HCT116 (cell line): ENCODE data around the gene ANAPC2. TPM values are rescaled to one million over a fixed set of nuclear protein-coding genes. Genes with fewer than 3 reads are reported as not detected.

Source experiments
- ATAC-seq: fragments of 200-7000 bp; cut with Tn5 transposase; 2 replicates; pipeline ENCODE4 v1.9.1; 2020; ENCODE audit warnings: mild to moderate bottlenecking, moderate library complexity
- BruUV-seq: library from RNA; stranded (reverse); fragments of 400-500 nt; replicated peaks from 2 replicates; lab custom pipeline; 2021; lab: Mats Ljungman, UMichigan
- CTCF ChIA-PET: fragments of 300-600 bp; sonication (Branson Sonifier 250); formaldehyde crosslinking; loops from one replicate; lab custom pipeline; 2021; ENCODE audit warnings: antibody characterized with exemption; lab: Charles Lee
- POLR2A ChIA-PET: fragments of 300-600, 350-600 bp; sonication (Branson Sonifier 250); formaldehyde crosslinking; loops from one replicate; lab custom pipeline; 2021; ENCODE audit warnings: antibody characterized with exemption; lab: Charles Lee
- RAD21 ChIA-PET, 2 experiments: fragments of 300-600 bp; sonication (Branson Sonifier 250); formaldehyde crosslinking; loops; one replicate each; lab custom pipeline; 2023; ENCODE audit warnings: low total read pairs in 2 of 2; ENCODE audit not compliant: uncharacterized antibody in 2 of 2, unreplicated experiment in 2 of 2, low non-redundant PET in 1 of 2; lab: Charles Lee
- DNase-seq: peaks from one replicate; pipeline ENCODE4 v3.0.0-alpha.2; 2010; ENCODE audit warnings: low read depth, low spot score
- H2AFZ ChIP-seq: fragments of 200-600 bp; shearing (Covaris generic), sonication (generic); 2 replicates; pipeline ENCODE4 v1.6.1; 2017; ENCODE audit warnings: low read depth, mixed run types, mixed read lengths, antibody characterized with exemption, low read length; ENCODE audit not compliant: poor library complexity, severe bottlenecking
- H3K27ac ChIP-seq: 2 replicates; pipeline ENCODE4 v1.5.1; 2012; ENCODE audit warnings: low read depth, low read length
- H3K27me3 ChIP-seq: fragments of 200-600 bp; sonication (generic); 2 replicates; pipeline ENCODE4 v1.6.1; 2016; ENCODE audit warnings: mixed run types, low read length, mixed read lengths; ENCODE audit not compliant: insufficient read depth
- H3K36me3 ChIP-seq, 2 experiments: fragments of 200-500 bp in 1 of 2; fragments of 200-600 bp in 1 of 2; sonication (Bioruptor generic) in 1 of 2; sonication (generic) in 1 of 2; 2 replicates each; pipeline versions ENCODE4 v1.5.1 to v1.6.1; 2014 to 2016; ENCODE audit warnings: low read length in 2 of 2, inconsistent platforms in 1 of 2, mixed read lengths in 1 of 2, mixed run types in 1 of 2; ENCODE audit not compliant: insufficient read depth in 2 of 2, control insufficient read depth in 1 of 2
- H3K4me1 ChIP-seq, 2 experiments: fragments of 200-600 bp in 1 of 2; sonication (generic) in 1 of 2; 2 replicates each; pipeline versions ENCODE4 v1.5.1 to v1.6.1; 2012 to 2017; ENCODE audit warnings: low read length in 2 of 2, inconsistent platforms in 1 of 2, mild to moderate bottlenecking in 1 of 2, mixed read lengths in 1 of 2, mixed run types in 1 of 2, moderate library complexity in 1 of 2; ENCODE audit not compliant: insufficient read depth in 2 of 2, control insufficient read depth in 1 of 2
- H3K4me2 ChIP-seq: fragments of 200-600 bp; sonication (generic); 2 replicates; pipeline ENCODE4 v1.6.1; 2017; ENCODE audit warnings: mixed run types, low read length, mixed read lengths
- H3K4me3 ChIP-seq, 2 experiments: fragments of 200-600 bp in 1 of 2; sonication (generic) in 1 of 2; replicated peaks in 1 of 2; 2 replicates each; pipeline ENCODE4 v1.5.1; 2011 to 2016; ENCODE audit warnings: low read length in 2 of 2, control low read depth in 1 of 2, low read depth in 1 of 2, mild to moderate bottlenecking in 1 of 2, mixed read lengths in 1 of 2, mixed run types in 1 of 2
- H3K79me2 ChIP-seq: fragments of 200-600 bp; sonication (generic); 2 replicates; pipeline ENCODE4 v1.6.1; 2017; ENCODE audit warnings: mild to moderate bottlenecking, mixed run types, low read length, moderate library complexity, mixed read lengths; ENCODE audit not compliant: insufficient read depth
- H3K9ac ChIP-seq: fragments of 200-600 bp; sonication (generic); 2 replicates; pipeline ENCODE4 v1.6.1; 2016; ENCODE audit warnings: low read length, mixed read lengths
- H3K9me2 ChIP-seq: fragments of 200-600 bp; sonication (generic), shearing (Covaris generic); 2 replicates; pipeline ENCODE4 v1.6.1; 2017; ENCODE audit warnings: mixed run types, mild to moderate bottlenecking, moderate library complexity; ENCODE audit not compliant: insufficient read depth
- H3K9me3 ChIP-seq, 2 experiments: fragments of 200-500 bp in 1 of 2; fragments of 200-600 bp in 1 of 2; sonication (Bioruptor generic) in 1 of 2; sonication (generic) in 1 of 2; 2 replicates each; pipeline ENCODE4 v1.6.1; 2014 to 2017; ENCODE audit warnings: low read length in 2 of 2, mixed read lengths in 2 of 2, inconsistent platforms in 1 of 2, low read depth in 1 of 2, mild to moderate bottlenecking in 1 of 2, mixed run types in 1 of 2, moderate library complexity in 1 of 2; ENCODE audit not compliant: control insufficient read depth in 1 of 2, insufficient read depth in 1 of 2
- H4K20me1 ChIP-seq: fragments of 200-600 bp; sonication (generic), shearing (Covaris generic); 2 replicates; pipeline ENCODE4 v1.6.1; 2017; ENCODE audit warnings: mixed run types, mild to moderate bottlenecking, moderate library complexity; ENCODE audit not compliant: insufficient read depth
- ATF3 ChIP-seq: IDR thresholded peaks from 2 replicates; pipeline ENCODE4 v1.6.1; 2012
- CBX3 ChIP-seq: IDR thresholded peaks from 2 replicates; pipeline ENCODE4 v1.6.1; 2012; ENCODE audit warnings: low read depth
- CEBPB ChIP-seq: IDR thresholded peaks from 2 replicates; pipeline ENCODE4 v1.6.1; 2012; ENCODE audit warnings: low read depth
- EGR1 ChIP-seq: IDR thresholded peaks from 2 replicates; pipeline ENCODE4 v1.6.1; 2012; ENCODE audit warnings: low read depth
- ELF1 ChIP-seq: IDR thresholded peaks from 2 replicates; pipeline ENCODE4 v1.6.1; 2012; ENCODE audit warnings: low read depth, borderline replicate concordance
- EZH2 ChIP-seq: fragments of 200-600 bp; sonication (generic); IDR thresholded peaks from 2 replicates; pipeline ENCODE4 v1.6.1; 2017; ENCODE audit warnings: antibody characterized with exemption, mixed run types
- EZH2phosphoT487 ChIP-seq: fragments of 200-600 bp; IDR thresholded peaks from 2 replicates; pipeline ENCODE4 v1.6.1; 2018; ENCODE audit warnings: antibody characterized with exemption, borderline replicate concordance
- FOSL1 ChIP-seq: IDR thresholded peaks from 2 replicates; pipeline ENCODE4 v1.6.1; 2012; ENCODE audit warnings: low read depth
- JUND ChIP-seq: IDR thresholded peaks from 2 replicates; pipeline ENCODE4 v1.6.1; 2012
- MAX ChIP-seq: IDR thresholded peaks from 2 replicates; pipeline ENCODE4 v1.6.1; 2012
- POLR2A ChIP-seq: IDR thresholded peaks from 2 replicates; pipeline ENCODE4 v1.7.0; 2011; ENCODE audit warnings: borderline replicate concordance; ENCODE audit not compliant: insufficient read depth, insufficient read length; ENCODE audit errors: extremely low read depth
- SIN3A ChIP-seq: IDR thresholded peaks from 2 replicates; pipeline ENCODE4 v1.6.1; 2012; ENCODE audit warnings: low read depth
- SP1 ChIP-seq: IDR thresholded peaks from 2 replicates; pipeline ENCODE4 v1.6.1; 2012; ENCODE audit warnings: low read depth
- SRF ChIP-seq: IDR thresholded peaks from 2 replicates; pipeline ENCODE4 v1.6.1; 2012; ENCODE audit warnings: low read depth
- TCF7L2 ChIP-seq: IDR thresholded peaks from 2 replicates; pipeline ENCODE4 v1.7.0; 2011; ENCODE audit warnings: borderline replicate concordance, inconsistent platforms; ENCODE audit not compliant: insufficient read depth, insufficient read length; ENCODE audit errors: extremely low read depth
- YY1 ChIP-seq: IDR thresholded peaks from 2 replicates; pipeline ENCODE4 v1.6.1; 2011; ENCODE audit warnings: low read length, low read depth, moderate library complexity, mild to moderate bottlenecking; ENCODE audit not compliant: insufficient replicate concordance; ENCODE audit errors: extremely low read depth
- ZNF274 ChIP-seq: fragments of 200-500 bp; sonication (Bioruptor generic); IDR thresholded peaks from 2 replicates; pipeline ENCODE4 v1.6.1; 2014; ENCODE audit warnings: mild to moderate bottlenecking, low read depth, low read length, inconsistent platforms
- intact Hi-C: fragments of 100-400 bp; cut with micrococcal nuclease; formaldehyde crosslinking; loops from 2 replicates; pipeline ENCODE4 v1.10.0; 2022
- total RNA-seq: library from RNA; stranded (reverse); gene quantifications from one replicate; pipeline ENCODE4 v1.2.1, GENCODE V29; 2021; ENCODE audit not compliant: unreplicated experiment

Gene ANAPC2
- total RNA-seq, 1 experiment from 2014 or later, result 75.5 TPM

GRCh38 chr9:137149942-137150616 is 38.3 kb downstream of the ANAPC2 start:
- no peak for TF ChIP-seq ELF1
- no peak for TF ChIP-seq MAX
- TF ChIP-seq TCF7L2, result no peak
- no peak for TF ChIP-seq FOSL1
- TF ChIP-seq SRF, result no peak
- TF ChIP-seq ZNF274, result no peak
- no peak for TF ChIP-seq POLR2A
- TF ChIP-seq EZH2phosphoT487, result no peak
- TF ChIP-seq CBX3, result no peak
- no peak for TF ChIP-seq ATF3
- TF ChIP-seq SP1, result no peak
- TF ChIP-seq EGR1, result no peak
- TF ChIP-seq CEBPB, result no peak
- no peak for TF ChIP-seq JUND
- TF ChIP-seq SIN3A, result no peak
- no peak for TF ChIP-seq EZH2
- TF ChIP-seq YY1, result no peak
- Histone ChIP-seq H3K36me3 (no peaks in the 10 kb centered on the region), H4K20me1 (no peaks in the 10 kb centered on the region), H3K9me2 (no peaks in the 10 kb centered on the region), H3K9ac (peak overlapping the region; percentile 50), H3K79me2 (no peaks in the 10 kb centered on the region), H3K27ac (peak overlapping the region; percentile 47), H3K27me3 (no peaks in the 10 kb centered on the region), H3K4me1 (peaks cover 12 to 22% of the 10 kb centered on the region in 2 experiments), H2AFZ (no peak overlapping the region), H3K4me2 (peak overlapping the region; percentile 63), H3K9me3 (no peaks in the 10 kb centered on the region; a peak in 1 of 4 replicates), H3K4me3 (no peak overlapping the region; a peak in 1 of 4 replicates)
- intact Hi-C loops, result no loop called here
- ChIA-PET POLR2A (interaction anchor here (0.6 to 3.1 kb wide), 15 partner anchors 11 to 905 kb away, joined by 3 to 20 read pairs (median 4); partner anchors contain the start of genes ANAPC2, LRRC26, SSNA1 and TUBB4B), RAD21 (interaction anchor here in 1 of 2 experiments (1.0 to 1.2 kb wide), 2 partner anchors 12 to 121 kb away, joined by 3 read pairs; no protein-coding TSS in a partner anchor), CTCF (interaction anchor here (0.7 to 2.7 kb wide), 14 partner anchors 11 to 1219 kb away, joined by 3 to 15 read pairs (median 8); partner anchors contain the start of genes ANAPC2, MAN1B1, RNF224 and SSNA1)
- BruUV-seq, result no TSS peak
- DNase-seq (peak; percentile 81), ATAC-seq (peak; percentile 62)
